GM10248 (cell line): Measurements from ENCODE around the gene RTBDN.
A peak's percentile ranks its signal among the peaks of the same experiment; 100 is the strongest.

Source experiments
- CTCF ChIA-PET: fragments of 300-600 bp; sonication (Branson Sonifier 250); formaldehyde crosslinking; extraction: SDS; loops from one replicate; lab custom pipeline; 2021; ENCODE audit warnings: antibody characterized with exemption; lab: Yijun Ruan, JAX
- POLR2A ChIA-PET: fragments of 350-650 bp; sonication (Branson Sonifier 250); formaldehyde crosslinking; extraction: SDS; loops from one replicate; lab custom pipeline; 2020; ENCODE audit warnings: antibody characterized with exemption; lab: Yijun Ruan, JAX
- DNase-seq: peaks from one replicate; pipeline ENCODE4 v3.0.0; 2012; ENCODE audit errors: extremely low spot score
- TF ChIP-seq, protein P1 (sequence below): IDR thresholded peaks from 2 replicates; pipeline ENCODE4 v1.5.1; 2012; ENCODE audit warnings: mild to moderate bottlenecking, low read depth; ENCODE audit errors: extremely low read depth, missing control alignments, control extremely low read depth

The RTBDN gene

DNA sequence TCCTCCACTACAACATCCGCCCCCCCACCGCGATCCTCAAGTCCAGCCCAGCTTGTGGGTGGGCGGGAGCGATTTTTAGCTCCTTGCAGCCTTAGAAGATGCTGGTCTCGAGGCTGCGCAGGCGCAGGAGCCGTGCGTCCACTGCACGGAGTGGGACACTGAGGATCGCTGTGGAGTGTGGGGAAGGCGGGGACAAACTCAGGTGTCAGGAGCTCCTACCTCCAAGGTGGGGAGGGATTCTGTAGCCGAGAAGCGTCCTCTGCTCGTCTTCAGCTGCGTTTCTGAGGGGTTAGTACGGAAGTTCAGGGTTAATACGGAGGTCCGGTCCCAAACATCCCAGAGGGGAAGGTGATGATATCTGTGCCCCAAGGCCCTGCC lies at the start of gene RTBDN:
Gene RTBDN (minus strand): TSS at position 14 of the 378 bp plus-strand sequence. CDS start 4,600 bp downstream, outside the sequence.
- TF ChIP-seq, protein P1, sequence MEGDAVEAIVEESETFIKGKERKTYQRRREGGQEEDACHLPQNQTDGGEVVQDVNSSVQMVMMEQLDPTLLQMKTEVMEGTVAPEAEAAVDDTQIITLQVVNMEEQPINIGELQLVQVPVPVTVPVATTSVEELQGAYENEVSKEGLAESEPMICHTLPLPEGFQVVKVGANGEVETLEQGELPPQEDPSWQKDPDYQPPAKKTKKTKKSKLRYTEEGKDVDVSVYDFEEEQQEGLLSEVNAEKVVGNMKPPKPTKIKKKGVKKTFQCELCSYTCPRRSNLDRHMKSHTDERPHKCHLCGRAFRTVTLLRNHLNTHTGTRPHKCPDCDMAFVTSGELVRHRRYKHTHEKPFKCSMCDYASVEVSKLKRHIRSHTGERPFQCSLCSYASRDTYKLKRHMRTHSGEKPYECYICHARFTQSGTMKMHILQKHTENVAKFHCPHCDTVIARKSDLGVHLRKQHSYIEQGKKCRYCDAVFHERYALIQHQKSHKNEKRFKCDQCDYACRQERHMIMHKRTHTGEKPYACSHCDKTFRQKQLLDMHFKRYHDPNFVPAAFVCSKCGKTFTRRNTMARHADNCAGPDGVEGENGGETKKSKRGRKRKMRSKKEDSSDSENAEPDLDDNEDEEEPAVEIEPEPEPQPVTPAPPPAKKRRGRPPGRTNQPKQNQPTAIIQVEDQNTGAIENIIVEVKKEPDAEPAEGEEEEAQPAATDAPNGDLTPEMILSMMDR: no peak
- POLR2A ChIA-PET: no interaction called here
- CTCF ChIA-PET: interaction anchor here (1.0 to 3.9 kb wide), 7 partner anchors 13 to 131 kb away, joined by 3 to 20 read pairs (median 4); no protein-coding TSS in a partner anchor
- no peak for DNase-seq

DNA sequence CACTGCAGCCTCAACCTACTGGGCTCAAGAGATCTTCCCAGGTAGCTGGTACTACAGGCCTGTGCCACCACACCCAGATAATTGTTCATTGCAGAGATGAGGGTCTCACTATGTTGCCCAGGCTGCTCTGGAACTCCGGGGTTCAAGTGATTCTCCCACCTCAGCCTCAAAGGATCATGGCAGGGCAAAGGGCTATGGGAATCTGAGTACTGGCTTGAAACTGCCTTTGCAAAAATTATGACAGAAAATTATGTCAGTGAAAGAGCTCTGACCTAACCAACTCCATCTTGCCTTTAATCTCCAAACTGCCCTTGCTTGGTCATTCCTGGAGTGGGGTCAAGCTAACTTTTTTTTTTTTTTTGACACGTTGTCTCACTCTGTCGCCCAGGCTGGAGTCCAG lies 48.2 kb upstream of the RTBDN start:
- TF ChIP-seq, protein P1: no peak
- ChIA-PET CTCF (interaction anchor here (1.3 to 2.5 kb wide), 6 partner anchors 8 to 95 kb away, joined by 4 to 20 read pairs (median 6); partner anchors contain the start of gene GCDH), POLR2A (interaction anchor here (0.7 kb wide), 1 partner anchor 148 kb away, joined by 7 read pairs; the partner anchor contains the start of gene TRIR)
- no peak for DNase-seq

DNA sequence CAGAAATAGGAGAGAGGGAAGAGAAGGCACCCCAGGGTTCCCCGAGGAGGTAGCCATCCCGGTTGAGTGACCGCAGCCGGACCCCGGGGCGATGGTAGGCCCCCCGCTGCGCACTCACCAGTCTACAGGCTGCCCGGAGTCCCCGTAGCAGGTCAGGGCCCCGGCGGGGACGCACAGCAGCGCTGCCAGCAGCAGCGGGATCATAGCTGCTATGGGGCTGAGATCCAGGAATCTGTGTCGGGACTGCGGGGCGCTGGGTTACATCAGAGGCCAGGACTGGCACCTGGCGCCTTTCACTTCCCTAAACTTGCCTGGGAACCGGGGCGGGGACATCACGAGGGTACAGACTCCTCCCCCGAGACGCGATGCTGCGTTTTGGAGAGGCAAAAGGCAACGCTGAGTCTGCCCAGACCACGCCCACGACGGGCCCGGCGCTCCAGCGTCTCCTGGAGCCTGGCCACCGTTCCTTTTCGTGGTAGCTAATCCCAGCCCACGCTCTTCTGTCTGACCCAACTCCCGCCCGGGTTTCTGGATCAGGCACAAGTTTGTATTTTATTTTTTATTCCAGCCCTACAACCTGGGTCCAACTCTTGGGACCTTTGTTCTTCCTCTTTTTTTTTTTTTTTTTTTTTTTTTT lies 46.9 kb upstream of the RTBDN start, which contains the start of gene DNASE2:
Gene DNASE2 (minus strand): TSS at position 278 of the 637 bp plus-strand sequence. CDS start 74 bp downstream, at position 204.
- ChIA-PET CTCF (interaction anchor here (0.8 to 3.0 kb wide), 8 partner anchors 8 to 180 kb away, joined by 3 to 15 read pairs (median 5); no protein-coding TSS in a partner anchor), POLR2A (interaction anchor here (0.7 to 2.9 kb wide), 3 partner anchors 10 to 57 kb away, joined by 3 to 16 read pairs (median 6); partner anchors contain the start of genes CALR and GCDH)
- TF ChIP-seq, protein P1: no peak
- DNase-seq: peak; percentile 97

DNA sequence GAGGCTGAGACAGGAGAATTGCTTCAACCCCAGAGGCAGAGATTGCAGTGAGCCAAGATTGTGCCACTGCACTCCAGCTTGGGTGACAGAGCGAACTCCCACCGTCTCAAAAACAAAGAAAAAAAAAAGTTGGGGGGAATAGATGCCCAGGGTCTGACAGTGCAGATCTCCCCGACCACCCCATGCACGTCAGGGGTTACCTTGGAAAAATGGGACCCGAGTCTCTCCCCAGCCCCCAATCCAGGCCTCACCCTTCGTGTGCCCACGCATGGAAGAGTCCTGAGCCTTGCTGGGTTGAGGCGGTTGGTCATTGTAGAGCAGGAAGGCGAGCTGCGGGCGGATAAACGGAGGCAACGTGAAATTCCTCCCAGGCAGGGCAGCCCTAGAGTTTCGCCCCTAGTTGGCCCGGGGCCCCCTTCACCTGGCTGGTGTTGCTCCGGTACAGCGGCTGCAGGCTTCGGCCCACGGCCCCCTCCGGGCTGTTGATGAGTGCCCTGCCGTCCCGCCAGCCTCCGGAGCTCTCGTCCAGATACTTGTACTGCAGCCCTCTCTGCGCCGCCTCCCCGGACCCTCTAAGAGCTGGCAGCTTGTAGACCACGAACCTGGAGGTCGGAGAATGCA lies 46.3 kb upstream of the RTBDN start:
- TF ChIP-seq, protein P1: no peak
- POLR2A ChIA-PET: interaction anchor here (2.9 kb wide), 1 partner anchor 9 kb away, joined by 16 read pairs; no protein-coding TSS in a partner anchor
- CTCF ChIA-PET: interaction anchor here (0.8 to 3.0 kb wide), 8 partner anchors 9 to 181 kb away, joined by 3 to 15 read pairs (median 4); no protein-coding TSS in a partner anchor
- no peak for DNase-seq

DNA sequence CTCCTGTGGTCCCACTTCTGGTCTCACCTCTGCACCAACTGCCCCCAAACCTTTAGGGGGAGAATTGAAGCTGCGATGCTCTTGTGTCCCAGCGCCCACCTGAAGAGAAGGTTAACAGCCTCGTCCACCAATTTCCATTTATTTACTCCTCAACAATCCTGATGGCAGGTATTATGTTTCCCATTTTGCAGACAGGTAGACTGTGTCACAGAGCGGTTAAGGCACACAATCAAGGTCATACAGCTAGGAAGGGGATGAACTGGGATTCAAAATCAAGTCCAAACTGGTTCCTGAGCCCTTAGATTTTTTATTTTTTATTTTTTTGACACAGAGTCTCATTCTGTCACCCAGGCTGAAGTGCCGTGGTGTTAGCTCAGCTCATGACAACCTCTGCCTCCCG lies 40.7 kb upstream of the RTBDN start:
- TF ChIP-seq, protein P1: no peak
- ChIA-PET CTCF (interaction anchor here (0.8 to 5.6 kb wide), 4 partner anchors 11 to 109 kb away, joined by 3 to 36 read pairs (median 10); no protein-coding TSS in a partner anchor), POLR2A (no interaction called here)
- DNase-seq: no peak
